Adrenal gland (tissue), 5 donors: ENCODE measurements around the gene IL12A.

Experiments
- CTCF ChIP-seq, 6 experiments: fragments of 450-650 bp in 4 of 6; fragments of 200-600 bp in 2 of 6; sonication (generic) in 1 of 6; IDR thresholded peaks; 1 replicate in 5 of 6; 2 replicates in 1 of 6; pipeline versions ENCODE4 v1.5.1 to v1.8.0; 2016 to 2021; ENCODE audit warnings: antibody characterized with exemption in 6 of 6, mild to moderate bottlenecking in 2 of 6, moderate library complexity in 1 of 6
- POLR2A ChIP-seq, 2 donors: fragments of 450-650 bp; IDR thresholded peaks; one replicate each; pipeline ENCODE4 v1.6.1; 2017; ENCODE audit warnings: antibody characterized with exemption in 2 of 2, mild to moderate bottlenecking in 2 of 2, moderate library complexity in 1 of 2
- donor health status: DM: no; HTN: no; CAD: no.

GRCh38 chr3:159996018-159996417, 7.4 kb downstream of the IL12A start:
- TF ChIP-seq CTCF (IDR thresholded peaks at IDR 0.05) = no peak
- TF ChIP-seq POLR2A (IDR thresholded peaks at IDR 0.05) = no peak
